NCI-H1048 (cell line): ENCODE data around the gene PRKG1.

Experiments
- DNase-seq: peaks from one replicate; lab custom pipeline; 2025; lab: John Stamatoyannopoulos, UW

PRKG1 gene

GRCh38 chr10:52265131-52265926 is 1191.0 kb downstream of the PRKG1 start:
- no peak for DNase-seq

GRCh38 chr10:52266858-52267257 is 1192.6 kb downstream of the PRKG1 start:
- no peak for DNase-seq

DNA sequence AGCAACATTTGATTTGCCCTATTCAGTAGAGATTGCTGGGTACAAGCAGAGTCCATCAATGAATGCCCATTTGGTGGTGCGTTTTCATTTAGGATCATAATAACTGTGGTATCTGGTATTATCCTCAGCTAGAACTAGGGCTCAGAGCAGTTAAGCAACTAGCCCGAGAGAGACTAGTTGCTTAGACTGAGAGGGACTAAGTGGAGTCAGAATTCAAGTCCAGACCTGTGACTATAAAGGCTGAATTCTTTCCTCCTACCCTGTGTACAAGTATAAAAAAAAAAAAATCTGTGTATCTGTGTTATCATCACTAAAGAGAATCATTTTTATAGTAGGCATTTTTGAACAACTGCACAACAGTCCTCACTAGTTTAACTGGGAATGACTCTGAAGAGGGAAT is 1194.5 kb downstream of the PRKG1 start:
- no peak for DNase-seq

GRCh38 chr10:52269233-52269632 is 1194.9 kb downstream of the PRKG1 start:
- DNase-seq = no peak

DNA sequence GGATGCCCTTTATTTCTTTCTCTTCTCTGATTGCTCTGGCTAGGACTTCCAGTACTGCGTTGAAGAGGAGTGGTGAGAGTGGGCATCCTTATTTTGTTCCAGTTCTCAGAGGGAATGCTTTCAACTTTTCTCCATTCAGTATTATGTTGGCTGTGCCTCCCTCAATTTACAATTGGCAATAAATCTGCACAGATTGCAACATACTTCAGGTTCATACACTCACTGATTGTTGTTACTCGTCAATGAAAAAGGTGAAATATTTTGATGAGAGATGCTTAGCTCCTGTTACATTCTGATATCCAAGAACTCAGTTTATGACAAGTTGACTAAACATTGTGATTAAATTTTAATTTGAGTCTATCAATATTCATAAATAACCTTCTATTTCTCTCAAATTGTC is 1201.9 kb downstream of the PRKG1 start:
- DNase-seq = no peak

GRCh38 chr10:52276986-52277385 is 1202.7 kb downstream of the PRKG1 start:
- no peak for DNase-seq

DNA sequence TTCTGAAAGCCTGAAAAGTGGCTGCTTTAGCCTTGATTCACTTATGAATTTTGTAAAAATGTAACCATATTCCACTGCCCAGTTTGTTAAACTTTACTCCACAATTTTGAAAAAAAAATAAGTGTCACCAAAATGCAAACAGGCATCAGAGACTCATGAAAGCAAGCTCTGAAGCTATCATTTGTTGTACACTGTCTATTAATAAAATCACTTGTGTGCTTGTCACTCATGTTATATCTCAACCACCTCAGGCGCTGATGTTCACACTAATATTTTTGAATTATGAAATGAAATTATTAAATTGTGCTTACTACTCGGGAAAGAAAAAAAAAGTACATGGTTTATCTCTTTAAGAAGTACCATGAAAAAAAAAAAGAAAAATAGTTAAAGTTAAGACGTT is 1205.3 kb downstream of the PRKG1 start:
- DNase-seq = no peak

GRCh38 chr10:52280051-52280450 is 1205.8 kb downstream of the PRKG1 start:
- DNase-seq = no peak

DNA sequence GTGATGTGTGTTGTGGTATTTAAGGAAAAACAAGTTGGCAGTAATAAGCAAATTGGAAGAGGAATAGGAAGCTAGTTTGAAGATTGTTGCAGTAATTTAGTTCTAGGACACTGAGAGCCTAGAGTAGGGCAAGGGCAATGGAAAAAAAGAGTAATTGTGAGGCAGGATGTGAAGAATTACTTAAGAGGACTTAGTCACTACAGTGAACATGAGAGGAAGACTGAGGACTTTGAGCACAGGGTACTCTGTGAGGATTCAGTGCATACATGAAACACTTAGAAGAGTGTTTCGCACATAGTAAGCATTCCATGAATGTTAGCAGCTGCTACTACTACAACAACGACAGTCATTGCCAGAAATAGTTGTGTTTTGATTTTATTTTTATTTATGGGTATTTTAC is 1208.9 kb downstream of the PRKG1 start:
- DNase-seq = no peak

DNA sequence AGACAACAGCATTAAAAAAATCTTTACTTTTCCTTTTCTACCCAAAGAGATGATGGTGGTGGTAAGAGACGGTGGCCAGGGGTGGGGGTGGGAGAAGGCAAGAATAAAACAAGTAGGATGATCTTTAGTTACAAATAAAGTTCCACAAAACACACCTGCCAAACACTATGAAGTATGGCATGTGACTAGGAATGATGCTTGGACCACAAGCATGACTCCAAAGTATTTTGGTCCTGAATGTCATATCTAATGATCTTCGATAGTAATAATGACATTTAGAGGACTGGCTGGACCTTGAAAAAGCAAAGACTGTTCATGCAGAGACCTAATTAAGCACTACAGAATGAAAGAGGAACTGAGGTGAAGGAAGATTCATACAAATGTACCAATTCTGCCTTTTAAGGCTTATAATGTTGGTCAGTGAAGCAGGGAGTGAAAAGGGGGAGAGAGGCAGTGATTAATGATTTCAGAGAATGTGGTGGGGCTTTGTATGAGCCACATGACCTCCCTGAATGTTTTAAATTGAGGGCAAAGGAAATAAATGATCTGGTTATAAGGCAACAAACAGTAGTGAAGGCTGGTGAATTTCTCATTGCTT is 1210.2 kb downstream of the PRKG1 start:
- DNase-seq = no peak

DNA sequence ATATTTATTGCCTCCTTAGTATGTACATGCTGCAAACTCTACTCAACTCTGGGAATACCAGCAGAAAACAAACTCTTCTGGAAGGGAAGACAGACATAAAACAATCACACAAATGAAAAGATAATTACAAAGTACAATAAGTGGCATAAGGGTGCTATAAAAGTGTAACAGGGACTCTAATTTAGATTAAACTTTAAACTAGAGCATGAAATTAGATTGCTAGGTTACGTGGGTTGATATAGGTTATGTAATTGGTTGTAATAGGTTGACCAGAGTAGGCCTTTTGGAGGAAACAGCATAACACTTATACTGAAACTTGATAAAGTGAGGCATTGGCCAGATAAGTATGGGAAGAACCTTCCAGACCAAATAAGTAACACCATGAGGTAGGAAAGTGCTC is 1213.6 kb downstream of the PRKG1 start:
- DNase-seq = no peak

- DNase-seq = no peak
Observed at GRCh38 chr10:52297747-52298146, 1223.5 kb downstream of the PRKG1 start.

DNA sequence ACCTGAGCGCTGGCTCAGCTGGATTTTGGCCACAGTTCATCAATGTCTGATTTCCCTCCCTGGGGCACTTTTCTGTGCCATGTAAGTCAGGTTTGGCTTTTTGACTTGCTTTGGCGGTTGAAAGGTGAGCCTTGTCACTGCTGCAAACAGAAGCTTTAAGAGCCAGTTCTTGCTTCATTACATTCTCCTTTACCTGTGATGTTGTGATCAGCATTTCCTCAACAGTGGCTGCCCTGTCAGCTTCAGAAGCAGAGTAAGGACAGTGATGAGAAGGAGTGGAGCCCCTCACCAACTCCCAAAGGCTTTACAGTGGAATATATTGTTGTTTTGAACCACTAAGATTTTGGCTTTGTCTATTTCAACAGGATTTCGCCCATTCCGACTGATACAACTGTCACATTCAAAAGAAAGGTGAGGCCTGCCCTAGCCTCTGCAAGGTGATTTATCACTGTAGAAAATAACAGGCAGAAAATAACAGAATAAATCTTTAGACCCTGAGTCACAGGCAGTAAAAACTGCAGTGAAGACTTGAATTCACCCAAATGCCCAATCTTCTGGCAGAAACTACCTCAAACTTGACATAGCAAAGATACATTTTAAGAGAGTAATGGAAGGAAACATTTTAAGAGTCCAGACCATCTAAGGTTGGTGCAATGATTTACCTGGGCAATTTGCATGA is 1226.5 kb downstream of the PRKG1 start:
- no peak for DNase-seq

- DNase-seq = no peak
Observed at GRCh38 chr10:52308251-52309031, 1234.2 kb downstream of the PRKG1 start.

GRCh38 chr10:52312942-52313255 is 1238.6 kb downstream of the PRKG1 start:
- DNase-seq = no peak

- no peak for DNase-seq
Observed at GRCh38 chr10:52313256-52313932, 1239.1 kb downstream of the PRKG1 start.

DNA sequence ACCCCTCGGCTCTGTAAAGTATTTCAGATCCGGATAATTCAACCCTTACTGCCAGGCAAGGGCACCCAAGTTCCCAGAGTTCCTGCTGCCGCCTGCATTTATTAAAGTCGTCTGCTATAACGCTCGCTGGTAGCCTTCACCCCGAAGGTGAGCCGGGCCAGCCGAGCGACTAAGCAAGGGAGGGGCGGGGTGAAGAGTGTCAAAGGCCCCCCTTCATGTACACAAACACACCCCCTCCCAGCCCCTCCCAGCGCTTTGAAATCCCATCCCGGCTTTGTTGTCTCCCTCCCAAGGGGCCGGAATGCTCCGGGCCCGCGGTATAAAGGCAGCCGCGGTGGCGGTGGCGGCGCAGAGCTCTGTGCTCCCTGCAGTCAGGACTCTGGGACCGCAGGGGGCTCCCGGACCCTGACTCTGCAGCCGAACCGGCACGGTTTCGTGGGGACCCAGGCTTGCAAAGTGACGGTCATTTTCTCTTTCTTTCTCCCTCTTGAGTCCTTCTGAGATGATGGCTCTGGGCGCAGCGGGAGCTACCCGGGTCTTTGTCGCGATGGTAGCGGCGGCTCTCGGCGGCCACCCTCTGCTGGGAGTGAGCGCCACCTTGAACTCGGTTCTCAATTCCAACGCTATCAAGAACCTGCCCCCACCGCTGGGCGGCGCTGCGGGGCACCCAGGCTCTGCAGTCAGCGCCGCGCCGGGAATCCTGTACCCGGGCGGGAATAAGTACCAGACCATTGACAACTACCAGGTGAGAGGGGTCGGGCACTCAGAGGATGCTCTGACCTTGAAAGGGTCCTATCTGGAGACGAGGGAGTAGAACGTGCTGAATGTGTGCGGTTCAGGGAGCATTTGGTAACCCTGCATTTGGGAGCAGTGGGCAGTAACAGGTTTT is 1239.9 kb downstream of the PRKG1 start, which contains the start of gene DKK1:
TSS of gene DKK1 (plus strand) at position 349 of the 889 bp plus-strand sequence. CDS start at position 503, 154 bp downstream.
- DNase-seq = peak; percentile 25

- no peak for DNase-seq
Observed at GRCh38 chr10:52314822-52315552, 1240.7 kb downstream of the PRKG1 start.

- no peak for DNase-seq
Observed at GRCh38 chr10:52316001-52316400, 1241.7 kb downstream of the PRKG1 start.

DNA sequence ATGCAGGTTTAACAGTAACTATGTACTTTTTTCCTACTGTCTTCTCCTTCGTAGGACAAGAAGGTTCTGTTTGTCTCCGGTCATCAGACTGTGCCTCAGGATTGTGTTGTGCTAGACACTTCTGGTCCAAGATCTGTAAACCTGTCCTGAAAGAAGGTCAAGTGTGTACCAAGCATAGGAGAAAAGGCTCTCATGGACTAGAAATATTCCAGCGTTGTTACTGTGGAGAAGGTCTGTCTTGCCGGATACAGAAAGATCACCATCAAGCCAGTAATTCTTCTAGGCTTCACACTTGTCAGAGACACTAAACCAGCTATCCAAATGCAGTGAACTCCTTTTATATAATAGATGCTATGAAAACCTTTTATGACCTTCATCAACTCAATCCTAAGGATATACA is 1242.2 kb downstream of the PRKG1 start:
- DNase-seq = no peak
